NCI-H2227 (cell line): ENCODE results near the gene TOMM40.
"Not testable (repeated sequence)": the region's sequence is repeated elsewhere in the genome, so short reads cannot be mapped to it uniquely, and the experiment has no call there.

ENCODE experiments used
- DNase-seq: peaks from one replicate; lab custom pipeline; 2025; ENCODE audit not compliant: unreplicated experiment; lab: John Stamatoyannopoulos, UW

Gene TOMM40

GRCh38 chr19:44926245-44927077, 35.4 kb downstream of the TOMM40 start:
- not testable (repeated sequence) for DNase-seq

- DNase-seq: no peak
These were observed 36.7 kb downstream of the TOMM40 start for GRCh38 chr19:44927746-44928145.

- DNase-seq: no peak
These were observed 39.0 kb downstream of the TOMM40 start for GRCh38 chr19:44930088-44930487.

GRCh38 chr19:44931541-44931940, 40.5 kb downstream of the TOMM40 start:
- DNase-seq: no peak

GRCh38 chr19:44939668-44940067, 48.6 kb downstream of the TOMM40 start:
- DNase-seq: no peak

- DNase-seq: no peak
These were observed 51.1 kb downstream of the TOMM40 start, which contains the start of gene APOC4 for GRCh38 chr19:44942067-44942571. TSS of gene APOC4 (plus strand) at chr19:44942237. CDS start at chr19:44942278, 41 bp downstream.

GRCh38 chr19:44943801-44944249, 52.8 kb downstream of the TOMM40 start:
- no peak for DNase-seq

GRCh38 chr19:44947041-44947581, 56.1 kb downstream of the TOMM40 start:
- no peak for DNase-seq

- no peak for DNase-seq
These were observed 57.2 kb downstream of the TOMM40 start for GRCh38 chr19:44948237-44948636.

- no peak for DNase-seq
These were observed 57.8 kb downstream of the TOMM40 start for GRCh38 chr19:44948763-44949374.

GRCh38 chr19:44949550-44949949, 58.5 kb downstream of the TOMM40 start:
- DNase-seq: no peak

- DNase-seq: peak; percentile 78
These were observed 60.4 kb downstream of the TOMM40 start for GRCh38 chr19:44951179-44952159.
